ENCODE data around the gene GEMIN7.

DNA sequence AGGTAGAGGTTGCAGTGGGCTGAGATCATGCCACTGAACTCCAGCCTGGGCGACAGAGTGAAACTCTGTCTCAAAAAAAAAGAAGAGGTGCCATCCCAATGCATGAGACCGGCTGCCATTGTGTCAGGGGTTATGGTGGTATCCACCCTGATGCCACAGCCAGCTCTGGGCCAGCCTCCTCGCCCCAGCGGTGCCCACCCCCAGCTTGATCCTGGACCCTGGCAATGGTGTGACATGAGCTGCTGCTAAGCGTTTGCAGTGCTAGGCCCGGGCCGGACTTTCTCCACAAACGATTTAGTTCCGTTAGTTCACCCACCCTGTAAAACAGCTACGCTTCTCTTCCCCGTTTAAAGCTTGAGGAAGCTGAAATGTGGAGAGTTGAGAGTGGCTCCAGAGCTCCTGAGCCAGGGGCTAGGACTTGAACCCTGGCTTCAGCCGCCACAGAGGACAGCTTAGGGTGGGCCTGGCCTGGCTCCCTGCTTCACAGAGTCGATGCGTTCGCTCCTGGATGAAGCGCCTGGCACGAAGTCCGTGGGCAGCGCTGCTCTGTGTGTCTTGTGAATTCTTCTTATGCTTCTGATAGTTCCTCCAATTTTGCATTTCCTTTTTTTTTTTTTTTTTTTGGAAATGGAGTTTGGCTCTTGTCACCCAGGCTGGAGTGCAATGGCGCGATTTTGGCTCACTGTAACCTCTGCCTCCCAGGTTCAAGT lies 56.3 kb downstream of the GEMIN7 start:
- TF ChIP-seq, protein P1, sequence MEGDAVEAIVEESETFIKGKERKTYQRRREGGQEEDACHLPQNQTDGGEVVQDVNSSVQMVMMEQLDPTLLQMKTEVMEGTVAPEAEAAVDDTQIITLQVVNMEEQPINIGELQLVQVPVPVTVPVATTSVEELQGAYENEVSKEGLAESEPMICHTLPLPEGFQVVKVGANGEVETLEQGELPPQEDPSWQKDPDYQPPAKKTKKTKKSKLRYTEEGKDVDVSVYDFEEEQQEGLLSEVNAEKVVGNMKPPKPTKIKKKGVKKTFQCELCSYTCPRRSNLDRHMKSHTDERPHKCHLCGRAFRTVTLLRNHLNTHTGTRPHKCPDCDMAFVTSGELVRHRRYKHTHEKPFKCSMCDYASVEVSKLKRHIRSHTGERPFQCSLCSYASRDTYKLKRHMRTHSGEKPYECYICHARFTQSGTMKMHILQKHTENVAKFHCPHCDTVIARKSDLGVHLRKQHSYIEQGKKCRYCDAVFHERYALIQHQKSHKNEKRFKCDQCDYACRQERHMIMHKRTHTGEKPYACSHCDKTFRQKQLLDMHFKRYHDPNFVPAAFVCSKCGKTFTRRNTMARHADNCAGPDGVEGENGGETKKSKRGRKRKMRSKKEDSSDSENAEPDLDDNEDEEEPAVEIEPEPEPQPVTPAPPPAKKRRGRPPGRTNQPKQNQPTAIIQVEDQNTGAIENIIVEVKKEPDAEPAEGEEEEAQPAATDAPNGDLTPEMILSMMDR (IDR thresholded peaks at IDR 0.05; ENCODE audit: poor library complexity) = no peak
- TF ChIP-seq EZH2 (IDR thresholded peaks at IDR 0.05; ENCODE audit: borderline replicate concordance) = no peak
- no peak for TF ChIP-seq EZH2phosphoT487 (IDR thresholded peaks at IDR 0.05; ENCODE audit: low read depth, severe bottlenecking, unreplicated experiment)
